ENCODE data around the gene ZNF629.

Gene ZNF629

DNA sequence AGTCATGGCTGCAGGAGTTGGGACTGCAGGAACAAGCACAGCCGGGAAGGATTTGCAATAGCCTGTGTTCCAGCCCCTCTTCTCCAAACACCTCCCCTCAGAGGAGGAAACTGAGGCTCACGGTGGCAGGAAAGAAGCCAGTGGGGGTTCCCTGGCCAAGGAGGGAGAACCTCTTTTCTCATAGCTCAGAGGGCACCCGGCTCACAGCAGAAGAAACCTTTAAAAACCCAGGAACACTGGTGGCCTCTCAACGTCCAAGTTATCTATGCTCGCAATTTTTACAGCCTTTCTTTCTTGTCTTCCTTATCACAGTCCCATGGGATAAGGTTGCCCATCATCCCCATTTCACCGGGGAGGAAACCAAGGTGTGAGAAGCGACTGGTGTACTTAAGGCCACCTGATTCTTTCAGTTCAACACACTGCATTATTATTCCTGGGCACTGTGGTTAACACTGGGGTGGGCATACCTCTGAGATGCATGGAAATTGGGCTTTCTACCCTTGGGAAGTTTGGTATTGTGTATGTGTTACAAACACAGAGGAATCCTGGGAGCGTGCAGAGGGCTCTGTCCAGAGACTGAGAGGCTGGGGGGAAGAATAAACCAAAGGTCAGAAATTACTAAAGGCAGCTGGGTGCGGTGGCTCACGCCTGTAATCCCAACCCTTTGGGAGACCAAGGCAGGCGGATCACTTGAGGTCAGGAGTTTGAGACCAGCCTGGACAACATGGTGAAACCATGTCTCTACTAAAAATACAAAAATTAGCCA lies 791 bp upstream of the ZNF629 start:
- no peak for DNase-seq (ENCODE audit: low read depth, low spot score)
- no peak overlapping the region for H3K4me3 ChIP-seq (ENCODE audit: low read length)

DNA sequence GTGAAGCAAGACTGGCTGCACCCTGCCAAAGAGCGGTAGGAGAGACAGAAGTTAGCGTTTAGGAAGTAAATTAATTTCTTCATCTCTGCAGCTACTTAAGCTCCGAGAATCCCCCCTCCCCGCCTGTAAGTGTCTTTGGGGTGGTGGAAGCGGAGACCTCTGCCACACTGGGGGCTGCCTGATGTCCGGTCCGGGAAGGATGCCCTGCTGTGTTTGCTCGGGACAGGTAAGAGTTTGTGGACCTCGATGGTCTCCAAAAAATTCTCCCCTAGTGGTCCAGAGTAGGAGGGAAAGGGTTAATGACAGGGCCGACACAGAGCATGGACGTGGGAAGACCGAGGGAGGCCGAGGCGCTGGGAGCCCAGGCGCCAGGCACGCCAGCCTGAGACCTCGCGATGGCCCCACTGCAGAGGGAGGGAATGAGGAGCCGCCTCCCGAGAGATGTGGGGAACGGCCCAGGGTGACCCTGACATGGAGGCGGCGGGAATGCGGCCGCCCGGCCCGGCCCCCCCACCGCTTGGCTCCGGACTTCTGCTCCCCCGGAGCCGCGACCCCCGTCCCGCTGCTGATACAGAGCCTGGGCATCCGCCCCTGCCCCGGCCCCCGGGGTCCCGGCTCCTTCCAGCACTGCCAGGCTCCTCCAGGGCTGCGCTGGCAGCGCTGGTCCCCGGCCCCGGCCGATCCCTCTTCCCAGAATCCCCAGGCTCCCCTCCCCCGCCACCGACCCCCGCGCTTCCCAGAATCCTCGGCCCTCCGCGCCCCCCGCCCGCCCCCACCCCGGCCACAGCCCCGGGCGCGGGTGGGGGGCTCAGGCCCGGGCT lies 680 bp downstream of the ZNF629 start:
- DNase-seq (ENCODE audit: low read depth, low spot score) = no peak
- peak overlapping the region; percentile 48 for H3K4me3 ChIP-seq (ENCODE audit: low read length)

DNA sequence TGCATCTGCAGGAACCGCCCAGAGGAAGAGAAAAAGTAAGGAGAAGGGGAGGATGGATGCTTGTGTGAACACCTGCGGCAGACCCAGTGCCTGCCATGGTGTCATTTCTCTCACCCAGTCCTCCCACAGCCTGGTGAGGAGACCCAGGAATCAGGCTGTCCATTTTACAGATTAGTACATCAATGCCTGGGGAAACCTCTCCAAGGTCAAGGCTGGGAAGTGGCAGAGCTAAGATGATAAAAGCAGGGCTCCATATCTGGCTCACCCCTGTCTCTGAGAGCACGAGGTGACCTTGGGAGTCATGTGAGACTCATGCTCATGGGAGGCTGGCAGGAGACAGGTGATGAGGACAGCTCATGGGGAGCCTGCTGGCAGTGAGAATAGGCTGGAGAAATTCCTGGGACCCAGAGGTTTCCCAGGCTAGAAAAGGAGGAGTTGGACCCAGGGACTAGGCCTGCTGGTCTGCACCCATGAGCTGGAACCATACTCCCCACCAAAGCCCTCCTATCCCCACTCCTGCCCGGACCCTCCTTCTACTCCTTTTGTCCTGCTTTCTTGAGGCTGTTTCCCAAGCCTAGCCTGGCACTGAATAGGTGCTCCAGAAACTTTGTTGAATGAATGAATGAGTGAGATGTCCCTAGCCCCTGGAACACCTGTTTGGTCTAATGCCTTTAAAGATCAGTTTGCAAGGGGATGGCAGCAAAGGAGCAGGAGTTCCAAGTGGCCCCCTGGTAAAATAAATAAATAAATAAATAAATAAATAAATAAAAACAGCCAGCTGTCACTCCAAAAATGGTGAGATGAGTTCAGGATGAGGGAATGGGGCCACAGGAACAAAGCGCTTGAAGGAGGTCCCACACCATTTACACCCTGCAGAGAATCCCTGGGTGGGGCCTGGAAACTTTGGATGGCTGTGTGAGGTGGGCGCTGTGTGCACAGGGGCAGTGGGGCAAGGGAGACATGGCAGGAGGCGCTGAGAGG lies 1.6 kb downstream of the ZNF629 start:
- no peak overlapping the region for H3K4me3 ChIP-seq (ENCODE audit: low read length)
- DNase-seq (ENCODE audit: low read depth, low spot score) = no peak

DNA sequence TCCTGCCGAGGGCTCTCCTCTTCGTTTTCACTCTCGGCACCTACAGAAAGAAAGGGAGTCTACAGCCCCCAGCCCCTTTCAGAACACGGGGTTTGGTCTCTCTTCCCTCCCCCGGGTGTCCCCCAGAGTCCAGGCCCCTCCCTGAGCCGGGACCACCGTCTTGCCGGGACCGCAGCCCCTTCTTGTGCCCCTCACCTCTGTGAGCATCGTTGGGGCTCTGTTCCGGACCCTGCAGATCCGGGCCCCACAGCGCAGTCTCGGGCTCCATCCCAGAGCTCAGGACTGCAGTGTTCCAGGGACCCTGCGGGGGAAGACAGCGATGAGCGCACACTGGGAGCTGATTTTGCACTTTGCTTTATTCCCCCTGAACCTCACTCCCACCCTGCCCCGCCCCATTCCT lies 2.8 kb downstream of the ZNF629 start:
- DNase-seq (ENCODE audit: low read depth, low spot score) = no peak
- no peak overlapping the region for H3K4me3 ChIP-seq (ENCODE audit: low read length)

DNA sequence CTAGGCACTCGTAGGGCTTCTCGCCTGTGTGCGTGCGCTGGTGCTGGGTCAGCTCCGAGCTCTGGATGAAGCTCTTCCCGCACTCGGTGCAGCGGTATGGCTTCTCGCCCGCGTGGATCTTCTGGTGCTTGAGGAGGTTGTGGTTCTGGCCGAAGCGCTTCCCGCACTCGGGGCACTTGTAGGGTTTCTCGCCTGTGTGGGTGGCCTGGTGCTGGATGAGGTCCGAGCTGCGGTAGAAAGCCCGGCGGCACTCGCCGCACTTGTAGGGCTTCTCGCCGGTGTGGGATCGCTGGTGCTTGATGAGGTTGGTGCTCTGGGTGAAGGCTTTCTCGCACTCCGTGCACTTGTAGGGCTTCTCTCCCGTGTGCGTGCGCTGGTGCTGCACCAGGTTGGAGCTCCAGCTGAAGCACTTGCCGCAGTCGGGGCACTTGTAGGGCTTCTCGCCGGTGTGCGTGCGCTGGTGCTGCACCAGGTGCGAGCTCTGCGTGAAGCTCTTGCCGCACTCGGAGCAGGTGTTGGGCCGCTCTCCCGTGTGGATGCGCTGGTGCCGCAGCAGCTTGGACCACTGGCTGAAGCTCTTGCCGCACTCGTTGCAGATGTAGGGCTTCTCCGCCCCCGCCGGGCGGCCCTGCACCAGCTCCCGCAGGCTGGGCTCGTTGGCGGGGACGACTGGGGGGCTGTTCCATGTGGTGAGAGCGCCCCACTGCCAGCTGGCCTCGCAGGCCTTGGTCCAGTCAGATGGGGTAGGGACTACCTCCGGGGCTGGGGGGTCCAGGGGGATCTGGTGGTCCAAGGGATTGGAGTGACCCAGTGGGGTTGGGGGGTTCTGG lies 3.5 kb downstream of the ZNF629 start:
- DNase-seq (ENCODE audit: low read depth, low spot score) = no peak
- no peak overlapping the region for H3K4me3 ChIP-seq (ENCODE audit: low read length)

DNA sequence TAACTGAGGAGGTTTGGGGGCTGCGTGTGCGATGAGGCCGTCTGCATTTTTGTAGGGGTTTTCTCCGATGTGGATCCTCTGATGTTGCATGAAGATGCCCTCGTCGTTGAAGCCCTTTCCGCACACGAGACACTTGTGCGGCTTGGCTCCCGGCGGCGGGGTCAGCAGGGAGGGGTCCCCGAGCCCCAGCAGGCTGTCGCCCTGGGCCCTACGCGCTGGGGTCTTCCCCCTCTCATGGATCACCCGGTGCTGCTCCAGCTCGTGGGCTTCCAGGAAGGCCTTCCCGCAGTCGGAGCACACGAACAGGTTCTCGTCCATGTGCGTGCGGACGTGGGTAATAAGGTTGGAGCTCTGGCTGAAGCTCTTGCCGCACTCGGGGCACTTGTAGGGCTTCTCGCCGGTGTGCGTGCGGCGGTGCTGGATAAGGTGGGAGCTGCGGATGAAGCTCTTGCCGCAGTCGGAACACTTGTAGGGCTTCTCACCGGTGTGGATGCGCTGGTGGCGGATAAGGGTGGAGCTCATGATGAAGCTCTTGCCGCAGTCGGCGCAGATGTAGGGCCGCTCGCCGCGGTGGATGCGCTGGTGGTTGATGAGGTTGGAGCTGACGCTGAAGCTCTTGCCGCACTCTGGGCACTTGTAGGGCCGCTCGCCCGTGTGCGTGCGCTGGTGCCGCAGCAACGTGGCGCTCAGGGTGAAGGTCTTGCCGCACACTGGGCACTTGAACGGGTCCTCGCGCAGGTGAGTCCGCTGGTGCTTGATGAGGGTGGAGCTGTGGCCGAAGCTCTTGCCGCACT lies 4.3 kb downstream of the ZNF629 start:
- no peak for DNase-seq (ENCODE audit: low read depth, low spot score)
- H3K4me3 ChIP-seq (ENCODE audit: low read length) = no peak overlapping the region

DNA sequence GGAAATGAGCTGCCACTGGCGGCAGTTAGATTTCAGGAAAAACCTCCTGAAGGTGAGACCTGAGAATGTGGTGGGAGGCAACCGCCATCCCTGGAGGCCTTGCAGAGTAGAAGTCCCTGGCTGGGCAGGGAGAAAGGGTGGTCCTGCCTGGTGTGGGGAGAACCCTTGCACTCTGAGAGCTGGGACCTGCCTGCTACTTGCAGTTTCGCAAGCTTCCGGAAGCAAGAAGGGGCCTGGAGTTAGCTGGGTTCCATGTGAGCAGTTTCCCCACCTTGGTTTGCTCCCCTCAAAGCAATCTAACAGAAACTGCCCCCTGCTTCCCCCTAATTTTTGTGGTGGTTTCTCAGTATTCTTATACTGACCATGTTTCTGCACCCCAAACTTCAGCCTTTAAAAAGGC lies 6.5 kb downstream of the ZNF629 start:
- no peak for DNase-seq (ENCODE audit: low read depth, low spot score)
- no peak overlapping the region for H3K4me3 ChIP-seq (ENCODE audit: low read length)

DNA sequence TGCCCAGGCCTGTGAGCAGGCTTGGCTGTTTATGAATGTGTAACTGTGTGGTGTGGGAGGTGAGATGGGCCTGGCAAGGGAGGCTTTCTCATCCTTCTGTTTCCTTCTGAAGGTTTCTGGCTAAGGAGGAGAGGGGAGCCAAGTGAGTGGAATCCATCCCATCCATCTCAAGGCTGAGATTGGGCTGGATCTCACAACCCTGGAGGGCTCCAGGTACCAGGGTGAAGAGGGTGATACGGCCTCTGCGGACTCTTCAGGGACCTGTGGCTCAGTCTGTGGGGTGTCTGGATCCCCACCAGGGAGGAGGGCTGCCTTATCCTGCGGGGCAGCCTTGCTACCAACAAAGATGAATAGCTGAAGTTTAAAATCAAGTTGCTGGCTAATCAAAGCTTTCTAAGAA lies 7.0 kb downstream of the ZNF629 start:
- no peak overlapping the region for H3K4me3 ChIP-seq (ENCODE audit: low read length)
- DNase-seq (ENCODE audit: low read depth, low spot score) = no peak

DNA sequence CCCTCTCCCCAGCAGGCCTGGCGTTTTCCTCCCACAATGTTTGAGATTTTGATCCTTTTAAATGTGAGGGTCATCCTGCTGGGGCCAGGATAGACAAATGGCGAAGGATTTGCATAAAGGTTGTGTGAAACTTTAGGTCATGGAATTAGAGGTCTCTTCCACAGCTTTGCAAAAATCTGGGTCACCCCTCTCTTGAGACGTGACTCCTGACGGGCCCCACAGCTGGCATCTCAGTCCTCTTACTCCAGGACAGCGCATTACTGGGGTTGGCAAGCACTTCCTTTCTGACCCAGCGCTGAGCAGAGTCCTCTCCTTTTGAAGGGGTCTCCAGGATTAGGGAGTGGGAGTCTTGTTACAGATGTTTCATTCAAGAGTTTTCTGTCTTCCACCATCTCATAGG lies 7.4 kb downstream of the ZNF629 start:
- no peak overlapping the region for H3K4me3 ChIP-seq (ENCODE audit: low read length)
- DNase-seq (ENCODE audit: low read depth, low spot score) = no peak

DNA sequence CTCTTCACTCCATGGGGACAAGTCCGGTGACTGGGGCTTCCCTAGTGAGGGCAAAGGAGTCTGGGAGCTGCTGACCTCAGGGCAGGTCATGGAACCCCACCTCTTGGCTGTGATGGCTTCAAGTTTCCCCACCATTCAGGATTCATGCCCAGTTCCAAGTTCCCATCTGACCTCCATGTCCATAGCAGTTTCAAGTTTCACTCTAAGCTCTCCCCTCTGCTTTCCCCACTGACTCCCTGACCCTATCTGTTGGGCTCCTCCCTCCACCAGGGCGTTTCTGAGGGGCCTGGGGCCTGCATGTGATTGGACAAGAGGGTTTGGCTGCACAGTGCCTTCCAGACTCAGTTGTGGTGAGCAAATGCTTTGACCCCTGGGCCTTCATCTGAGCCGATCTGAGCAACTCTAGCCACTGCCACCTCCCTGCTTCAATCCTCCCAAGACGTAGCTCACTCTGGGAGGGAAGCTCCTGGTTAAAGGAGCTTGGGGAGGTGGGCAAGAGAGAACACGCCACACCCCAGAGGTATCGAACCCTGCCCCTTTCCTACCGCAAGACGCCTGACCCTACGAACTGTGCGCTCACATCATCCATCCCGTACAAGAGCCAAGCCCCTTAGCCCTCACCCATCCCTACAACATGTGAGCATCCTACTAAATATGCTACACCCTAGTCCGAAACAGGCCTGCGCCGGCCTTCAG lies 8.3 kb downstream of the ZNF629 start:
- H3K4me3 ChIP-seq (ENCODE audit: low read length) = no peak overlapping the region
- no peak for DNase-seq (ENCODE audit: low read depth, low spot score)

DNA sequence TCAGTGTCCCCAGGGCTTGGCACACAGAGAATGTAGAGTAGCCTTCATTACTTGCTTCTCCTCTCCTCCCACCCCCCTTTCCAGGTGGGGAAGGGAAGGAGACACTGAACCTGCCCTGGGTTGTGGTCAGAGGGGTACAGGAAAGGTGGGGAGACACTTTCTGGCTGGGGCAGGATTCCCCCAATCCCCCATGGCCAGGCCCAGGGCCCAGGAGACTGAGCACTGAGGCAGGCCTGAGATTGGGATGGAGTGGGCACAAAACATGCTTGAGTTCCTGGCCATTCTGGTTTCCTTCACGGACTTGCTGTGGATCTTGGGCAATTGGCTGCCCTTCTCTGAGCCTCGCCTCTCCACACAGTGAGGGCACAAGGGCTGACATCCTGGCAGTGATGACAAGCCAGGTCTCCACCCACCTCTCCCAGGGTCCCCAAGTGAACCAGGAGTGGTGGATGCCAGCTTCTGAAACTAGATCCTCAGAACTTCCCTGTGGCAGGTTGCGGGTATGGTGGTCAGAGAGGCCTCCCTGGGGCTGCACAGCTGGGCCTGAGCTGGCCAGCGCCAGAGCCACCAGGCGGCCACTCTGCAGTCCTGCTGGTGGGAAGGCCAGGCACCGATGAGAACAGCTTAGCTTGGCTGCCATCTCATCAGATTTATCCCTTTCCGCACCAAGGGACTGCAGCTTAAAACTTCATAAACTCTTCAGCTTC lies 9.3 kb downstream of the ZNF629 start:
- DNase-seq (ENCODE audit: low read depth, low spot score) = no peak
- no peak overlapping the region for H3K4me3 ChIP-seq (ENCODE audit: low read length)

DNA sequence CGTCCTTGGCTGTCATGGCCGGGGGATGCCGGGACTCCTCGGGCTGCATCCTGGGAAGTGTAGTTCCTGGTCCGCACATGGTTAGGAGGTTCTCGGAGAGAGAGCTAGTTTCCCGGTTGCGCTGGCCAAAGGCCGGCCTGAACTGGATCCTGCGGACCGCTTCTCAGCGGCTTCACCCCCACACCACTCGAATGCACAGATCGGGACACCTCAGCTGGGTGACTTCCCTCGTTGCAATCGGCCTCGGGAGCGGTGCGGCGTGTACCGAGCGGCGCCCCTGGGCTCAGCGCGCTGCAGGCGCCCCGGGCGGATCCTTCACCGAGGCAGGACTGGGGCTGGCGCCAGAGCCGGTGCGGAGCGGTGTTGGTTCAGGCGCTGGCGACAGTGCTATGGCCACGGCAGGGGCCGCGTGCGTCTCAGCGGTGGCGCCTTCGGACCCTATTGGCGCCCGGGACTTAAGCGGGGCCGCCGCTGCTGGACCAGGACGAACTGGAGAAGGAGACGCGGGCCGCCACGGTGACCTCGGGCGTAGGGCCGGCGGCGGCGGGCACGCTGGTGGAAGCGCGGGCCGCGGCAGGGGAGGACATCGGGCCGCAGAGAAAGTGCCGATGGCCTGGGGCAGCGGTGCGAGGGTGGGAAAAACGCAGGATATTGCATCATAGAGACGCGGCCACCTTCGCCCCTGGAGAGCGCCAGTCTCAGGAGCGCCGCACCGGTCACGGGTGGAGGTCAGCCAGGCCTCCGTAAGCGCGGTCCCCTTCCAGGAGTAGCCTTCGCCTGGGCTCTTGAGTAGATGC lies 11.4 kb downstream of the ZNF629 start:
- H3K4me3 ChIP-seq (ENCODE audit: low read length) = no peak overlapping the region
- DNase-seq (ENCODE audit: low read depth, low spot score) = no peak

DNA sequence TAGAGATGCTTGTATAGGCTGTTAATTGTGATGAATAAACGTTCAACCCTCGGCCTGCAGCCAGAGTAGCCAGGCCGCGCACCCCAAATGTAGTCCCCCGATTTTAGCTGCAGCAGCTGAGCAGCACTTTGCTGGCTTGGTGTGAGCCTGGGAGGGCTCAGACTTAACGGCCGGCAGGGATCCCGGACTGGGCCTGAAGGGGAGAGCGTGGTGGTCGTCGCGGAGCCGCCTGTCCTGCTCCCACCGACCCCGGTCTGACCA lies 11.9 kb downstream of the ZNF629 start:
- DNase-seq (ENCODE audit: low read depth, low spot score) = no peak
- no peak overlapping the region for H3K4me3 ChIP-seq (ENCODE audit: low read length)

DNA sequence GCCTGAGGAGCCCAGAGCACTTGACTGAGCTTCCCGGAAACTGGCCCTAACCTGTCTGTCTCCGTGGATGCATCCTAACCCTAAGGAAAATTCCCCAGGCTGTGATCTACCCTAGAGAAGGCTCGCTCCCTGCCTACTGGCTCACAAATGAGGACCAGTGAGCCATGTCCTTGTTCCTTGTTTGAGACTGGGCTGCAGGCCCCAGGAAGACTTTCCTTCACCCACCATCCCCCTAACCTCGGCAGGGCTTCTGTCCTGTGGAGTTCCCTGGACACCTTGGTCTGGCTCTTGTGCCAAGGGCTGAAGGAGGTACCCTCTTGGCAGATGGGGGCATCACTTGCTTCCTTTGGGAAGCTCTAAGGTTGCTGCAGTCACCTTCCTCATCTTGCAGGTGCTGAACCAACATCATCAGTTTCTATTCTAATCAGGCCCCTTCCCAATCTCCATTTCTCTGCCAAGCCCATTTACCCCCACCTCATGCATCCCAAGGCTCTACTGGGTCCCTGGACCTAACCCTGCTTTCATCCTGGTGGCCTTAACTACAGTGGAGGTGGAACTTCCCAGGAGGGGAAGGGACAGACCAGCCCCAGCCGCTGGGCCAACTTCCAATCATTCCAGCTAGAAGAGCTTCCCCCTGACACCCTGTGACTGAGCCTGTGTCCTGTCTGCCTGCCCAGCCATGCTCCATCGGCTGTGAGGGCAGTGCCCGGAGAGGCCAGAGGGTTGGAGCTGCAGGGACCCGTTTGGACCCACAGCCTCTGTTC lies 12.5 kb downstream of the ZNF629 start:
- H3K4me3 ChIP-seq (ENCODE audit: low read length) = no peak overlapping the region
- DNase-seq (ENCODE audit: low read depth, low spot score) = no peak

DNA sequence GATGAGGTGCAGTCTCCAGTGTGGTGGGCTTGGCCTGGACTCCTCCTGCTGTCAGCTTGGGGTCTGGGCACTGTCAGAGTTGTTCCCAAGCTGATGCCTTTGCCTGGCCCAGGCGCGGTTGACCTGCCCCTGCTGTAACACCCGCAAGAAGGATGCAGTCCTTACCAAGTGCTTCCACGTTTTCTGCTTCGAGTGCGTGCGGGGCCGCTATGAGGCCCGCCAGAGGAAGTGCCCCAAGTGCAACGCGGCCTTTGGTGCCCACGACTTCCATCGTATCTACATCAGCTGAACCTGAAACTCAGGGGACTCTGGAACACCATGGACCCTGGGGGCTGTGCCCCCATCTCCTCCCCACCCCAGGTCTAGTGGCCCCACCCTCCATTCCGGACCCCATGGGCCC lies 13.2 kb downstream of the ZNF629 start:
- no peak for DNase-seq (ENCODE audit: low read depth, low spot score)
- no peak overlapping the region for H3K4me3 ChIP-seq (ENCODE audit: low read length)

DNA sequence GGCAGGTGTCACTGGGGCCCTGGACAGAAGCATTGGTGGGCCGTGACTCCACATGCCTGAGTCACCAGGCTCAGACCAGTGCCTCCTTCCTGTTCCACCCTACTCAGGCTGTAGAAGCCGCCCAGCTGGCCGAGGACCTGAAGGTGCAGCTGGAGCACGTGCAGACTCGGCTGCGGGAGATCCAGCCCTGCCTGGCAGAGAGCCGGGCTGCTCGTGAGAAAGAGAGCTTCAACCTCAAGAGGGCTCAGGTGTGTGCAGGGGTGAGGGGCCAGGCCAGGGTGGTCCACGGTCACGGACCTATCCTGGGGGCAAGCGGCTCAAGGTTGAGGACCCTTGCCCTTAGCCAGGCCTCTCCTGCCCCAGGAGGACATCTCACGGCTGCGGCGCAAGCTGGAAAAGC lies 15.3 kb downstream of the ZNF629 start:
- H3K4me3 ChIP-seq (ENCODE audit: low read length) = no peak overlapping the region
- no peak for DNase-seq (ENCODE audit: low read depth, low spot score)
